Measurements from ENCODE around the gene GLTP.
A peak's percentile ranks its signal among the peaks of the same experiment; 100 is the strongest.

Gene GLTP

GRCh38 chr12:109847142-109847735, 33.1 kb downstream of the GLTP start:
- peaks cover 15% of the 10 kb centered on the region for H3K36me3 Mint-ChIP-seq
- ATAC-seq (no peak), DNase-seq (ENCODE audit: low spot score in 2 of 2) (no peak)
- H3K4me1 Mint-ChIP-seq: no peaks in the 10 kb centered on the region
- no peak overlapping the region for H3K27ac Mint-ChIP-seq
- H3K4me3 Mint-ChIP-seq: no peak overlapping the region
- no peaks in the 10 kb centered on the region for H3K9me3 Mint-ChIP-seq

- ATAC-seq: no peak
- no peaks in the 10 kb centered on the region for H3K4me1 Mint-ChIP-seq
- no peak for DNase-seq (ENCODE audit: low spot score in 2 of 2)
- no peaks in the 10 kb centered on the region for H3K9me3 Mint-ChIP-seq
- H3K36me3 Mint-ChIP-seq: peaks cover 1% of the 10 kb centered on the region
- H3K27ac Mint-ChIP-seq: peak overlapping the region; percentile 64
- H3K4me3 Mint-ChIP-seq: peak overlapping the region; percentile 29
Measured at GRCh38 chr12:109845824-109846205, 34.5 kb downstream of the GLTP start.

GRCh38 chr12:109844983-109845823, 35.1 kb downstream of the GLTP start:
- H3K4me1 Mint-ChIP-seq: no peaks in the 10 kb centered on the region
- ATAC-seq: peak; percentile 96
- peak overlapping the region; percentile 64 for H3K27ac Mint-ChIP-seq
- no peaks in the 10 kb centered on the region for H3K9me3 Mint-ChIP-seq
- DNase-seq (ENCODE audit: low spot score in 2 of 2): peak; percentile 98 to 99
- no peaks in the 10 kb centered on the region for H3K36me3 Mint-ChIP-seq
- H3K4me3 Mint-ChIP-seq: peak overlapping the region; percentile 29

GRCh38 chr12:109844091-109844490, 36.2 kb downstream of the GLTP start:
- Mint-ChIP-seq H3K9me3 (no peaks in the 10 kb centered on the region), H3K27ac (no peak overlapping the region), H3K4me3 (no peak overlapping the region), H3K36me3 (no peaks in the 10 kb centered on the region), H3K4me1 (no peaks in the 10 kb centered on the region)
- DNase-seq (ENCODE audit: low spot score in 2 of 2) (no peak), ATAC-seq (no peak)

- DNase-seq (ENCODE audit: low spot score in 2 of 2) (no peak), ATAC-seq (no peak)
- Mint-ChIP-seq H3K27ac (no peak overlapping the region), H3K4me3 (no peak overlapping the region), H3K36me3 (no peaks in the 10 kb centered on the region), H3K9me3 (no peaks in the 10 kb centered on the region), H3K4me1 (no peaks in the 10 kb centered on the region)
Measured at GRCh38 chr12:109842021-109842420, 38.3 kb downstream of the GLTP start.

- Mint-ChIP-seq H3K9me3 (no peaks in the 10 kb centered on the region), H3K4me1 (no peaks in the 10 kb centered on the region), H3K36me3 (no peaks in the 10 kb centered on the region), H3K27ac (no peak overlapping the region), H3K4me3 (no peak overlapping the region)
- DNase-seq (ENCODE audit: low spot score in 2 of 2): no peak
- ATAC-seq: no peak
Measured at GRCh38 chr12:109841356-109841755, 39.0 kb downstream of the GLTP start.

GRCh38 chr12:109840305-109841074, 39.9 kb downstream of the GLTP start:
- no peak for ATAC-seq
- no peak for DNase-seq (ENCODE audit: low spot score in 2 of 2)
- no peak overlapping the region for H3K27ac Mint-ChIP-seq

GRCh38 chr12:109839444-109839843, 40.9 kb downstream of the GLTP start:
- Mint-ChIP-seq H3K9me3 (no peaks in the 10 kb centered on the region), H3K36me3 (no peaks in the 10 kb centered on the region), H3K4me3 (no peak overlapping the region), H3K27ac (no peak overlapping the region), H3K4me1 (no peaks in the 10 kb centered on the region)
- no peak for ATAC-seq
- no peak for DNase-seq (ENCODE audit: low spot score in 2 of 2)

More at GRCh38 chr12:109840305-109841074, 39.9 kb downstream of the GLTP start:
- H3K4me3 Mint-ChIP-seq: no peak overlapping the region
- no peaks in the 10 kb centered on the region for H3K36me3 Mint-ChIP-seq
- H3K9me3 Mint-ChIP-seq: no peaks in the 10 kb centered on the region
- H3K4me1 Mint-ChIP-seq: no peaks in the 10 kb centered on the region

GRCh38 chr12:109836916-109837315, 43.4 kb downstream of the GLTP start:
- no peak for DNase-seq (ENCODE audit: low spot score in 2 of 2)
- H3K4me3 Mint-ChIP-seq: no peak overlapping the region
- peaks cover 6% of the 10 kb centered on the region for H3K4me1 Mint-ChIP-seq
- no peaks in the 10 kb centered on the region for H3K36me3 Mint-ChIP-seq
- no peak for ATAC-seq
- H3K27ac Mint-ChIP-seq: no peak overlapping the region
- H3K9me3 Mint-ChIP-seq: no peaks in the 10 kb centered on the region

- Mint-ChIP-seq H3K4me1 (peaks cover 6% of the 10 kb centered on the region), H3K4me3 (no peak overlapping the region), H3K27ac (no peak overlapping the region), H3K36me3 (no peaks in the 10 kb centered on the region), H3K9me3 (no peaks in the 10 kb centered on the region)
- ATAC-seq (no peak), DNase-seq (ENCODE audit: low spot score in 2 of 2) (no peak)
Measured at GRCh38 chr12:109835827-109836226, 44.5 kb downstream of the GLTP start.

- peaks cover 6% of the 10 kb centered on the region for H3K4me1 Mint-ChIP-seq
- H3K4me3 Mint-ChIP-seq: peak within 1 kb of the TSS; percentile 26
- no peak for DNase-seq (ENCODE audit: low spot score in 2 of 2)
- no peaks in the 10 kb centered on the region for H3K9me3 Mint-ChIP-seq
- H3K36me3 Mint-ChIP-seq: no peaks in the 10 kb centered on the region
- ATAC-seq: no peak
- H3K27ac Mint-ChIP-seq: no peak within 1 kb of the TSS
Measured at GRCh38 chr12:109833307-109834189, 46.8 kb downstream of the GLTP start, which contains the start of gene TRPV4. TSS of gene TRPV4 (minus strand) at chr12:109833398. CDS start at chr12:109814796, 18,602 bp downstream.

GRCh38 chr12:109832541-109833306, 47.6 kb downstream of the GLTP start:
- Mint-ChIP-seq H3K9me3 (no peaks in the 10 kb centered on the region), H3K36me3 (no peaks in the 10 kb centered on the region), H3K4me3 (no peak overlapping the region), H3K4me1 (peaks cover 12% of the 10 kb centered on the region), H3K27ac (no peak overlapping the region)
- DNase-seq (ENCODE audit: low spot score in 2 of 2): no peak
- no peak for ATAC-seq

GRCh38 chr12:109831929-109832328, 48.4 kb downstream of the GLTP start:
- no peak for DNase-seq (ENCODE audit: low spot score in 2 of 2)
- Mint-ChIP-seq H3K36me3 (no peaks in the 10 kb centered on the region), H3K27ac (no peak overlapping the region), H3K4me1 (peaks cover 16% of the 10 kb centered on the region), H3K9me3 (no peaks in the 10 kb centered on the region), H3K4me3 (no peak overlapping the region)
- no peak for ATAC-seq

- Mint-ChIP-seq H3K9me3 (no peaks in the 10 kb centered on the region), H3K4me3 (no peak overlapping the region), H3K4me1 (peaks cover 16% of the 10 kb centered on the region), H3K36me3 (no peaks in the 10 kb centered on the region), H3K27ac (no peak overlapping the region)
- no peak for ATAC-seq
- DNase-seq (ENCODE audit: low spot score in 2 of 2): no peak
Measured at GRCh38 chr12:109831365-109831764, 49.0 kb downstream of the GLTP start.

Data from stimulated activated effector memory CD8-positive, alpha-beta T cell treated with anti-CD3 and anti-CD28 coated beads, Interleukin-12 subunit alpha, Interleukin-12 subunit beta, amount 100 ng/mL, for 72 hours (primary cell).